Stimulated activated CD8-positive, alpha-beta memory T cell treated with anti-CD3 and anti-CD28 coated beads, Interleukin-7, amount 100 ng/mL, for 48 hours (primary cell): ENCODE data around the gene KDM2A.

ENCODE experiments used
- DNase-seq, 2 donors: peaks; one replicate each; pipeline ENCODE4 v3.0.0-alpha.2; 2020; ENCODE audit warnings: low read depth in 1 of 2; ENCODE audit errors: extremely low read depth in 1 of 2

The KDM2A gene

GRCh38 chr11:67282876-67283371, 163.9 kb downstream of the KDM2A start:
- no peak for DNase-seq

- no peak for DNase-seq
Observed at GRCh38 chr11:67283481-67283963, 164.5 kb downstream of the KDM2A start.

GRCh38 chr11:67284811-67285540, 165.9 kb downstream of the KDM2A start:
- DNase-seq = no peak

GRCh38 chr11:67285541-67286498, 166.8 kb downstream of the KDM2A start:
- no peak for DNase-seq

- DNase-seq = no peak
Observed at GRCh38 chr11:67286621-67287333, 167.7 kb downstream of the KDM2A start.

GRCh38 chr11:67287355-67288197, 168.5 kb downstream of the KDM2A start:
- no peak for DNase-seq

- no peak for DNase-seq
Observed at GRCh38 chr11:67288198-67288451, 169.1 kb downstream of the KDM2A start.

- peak; percentile 81 to 90 for DNase-seq
Observed at GRCh38 chr11:67288452-67289225, 169.6 kb downstream of the KDM2A start.

GRCh38 chr11:67289226-67289650, 170.2 kb downstream of the KDM2A start, which contains the start of gene ANKRD13D:
Gene ANKRD13D, plus strand, starts transcription at chr11:67289303. Its CDS starts 158 bp downstream, at chr11:67289461.
- DNase-seq = no peak

GRCh38 chr11:67289651-67290479, 170.8 kb downstream of the KDM2A start:
- DNase-seq = no peak

GRCh38 chr11:67290801-67291200, 171.7 kb downstream of the KDM2A start:
- DNase-seq = no peak

- no peak for DNase-seq
Observed at GRCh38 chr11:67291481-67292381, 172.7 kb downstream of the KDM2A start.

GRCh38 chr11:67292671-67293070, 173.6 kb downstream of the KDM2A start:
- no peak for DNase-seq

GRCh38 chr11:67293090-67293489, 174.0 kb downstream of the KDM2A start:
- no peak for DNase-seq

- no peak for DNase-seq
Observed at GRCh38 chr11:67295846-67296245, 176.8 kb downstream of the KDM2A start.

- DNase-seq = no peak
Observed at GRCh38 chr11:67298786-67299185, 179.7 kb downstream of the KDM2A start.

- DNase-seq = no peak
Observed at GRCh38 chr11:67299471-67300191, 180.6 kb downstream of the KDM2A start.
